ENCODE results near the gene RAB22A. TPM values are rescaled to one million over a fixed set of nuclear protein-coding genes. Genes with fewer than 3 reads are reported as not detected.

RAB22A gene
- total RNA-seq, 6 donors from 2014 or later = 9.9 to 27.8 (median 21.1) TPM

- no peak for DNase-seq
- H3K36me3 ChIP-seq = peaks cover 0 to 50% (median 23%) of the 10 kb centered on the region in 4 donors
Measured at GRCh38 chr20:58312836-58313235, 3.3 kb downstream of the RAB22A start.

GRCh38 chr20:58313396-58313795, 3.9 kb downstream of the RAB22A start:
- H3K9me3 ChIP-seq = no peaks in the 10 kb centered on the region
- H3K4me3 ChIP-seq = no peak overlapping the region
- TF ChIP-seq POLR2A (IDR thresholded peaks at IDR 0.05) = no peak
- no peak for TF ChIP-seq CTCF (IDR thresholded peaks at IDR 0.05)
- TF ChIP-seq POLR2AphosphoS5 (IDR thresholded peaks at IDR 0.05) = no peak
- no peak for TF ChIP-seq EP300 (IDR thresholded peaks at IDR 0.05)
- no peaks in the 10 kb centered on the region for H3K27me3 ChIP-seq
- no peak for ATAC-seq (ENCODE audit: low FRiP score in 2 of 2)
- peaks cover 17 to 32% (median 24%) of the 10 kb centered on the region in 4 donors for H3K4me1 ChIP-seq
- WGBS, 2 donors = 91 to 93% methylated on average over 4 of the region's 4 CpGs
- no peak for DNase-seq
- H3K36me3 ChIP-seq = peaks cover 0 to 50% (median 24%) of the 10 kb centered on the region in 4 donors
- no peak overlapping the region for H3K27ac ChIP-seq

More at GRCh38 chr20:58312836-58313235, 3.3 kb downstream of the RAB22A start:
- no peaks in the 10 kb centered on the region for H3K9me3 ChIP-seq
- peaks cover 19 to 38% (median 29%) of the 10 kb centered on the region in 4 donors for H3K4me1 ChIP-seq
- TF ChIP-seq POLR2A (IDR thresholded peaks at IDR 0.05) (no peak), POLR2AphosphoS5 (IDR thresholded peaks at IDR 0.05) (no peak), CTCF (IDR thresholded peaks at IDR 0.05) (no peak), EP300 (IDR thresholded peaks at IDR 0.05) (no peak)
- WGBS, 2 donors = 46 to 96% methylated on average over 2 of the region's 2 CpGs
- no peak overlapping the region for H3K27ac ChIP-seq
- no peak for ATAC-seq (ENCODE audit: low FRiP score in 2 of 2)
- no peak overlapping the region for H3K4me3 ChIP-seq
- no peaks in the 10 kb centered on the region for H3K27me3 ChIP-seq

- TF ChIP-seq POLR2AphosphoS5 (IDR thresholded peaks at IDR 0.05) (no peak), EP300 (IDR thresholded peaks at IDR 0.05) (no peak), CTCF (IDR thresholded peaks at IDR 0.05) (no peak), POLR2A (IDR thresholded peaks at IDR 0.05) (no peak)
- DNase-seq = no peak
- 84 to 86% methylated on average over 4 of the region's 4 CpGs for WGBS, 2 donors
- no peak overlapping the region for H3K4me3 ChIP-seq
- H3K9me3 ChIP-seq = no peaks in the 10 kb centered on the region
- H3K27ac ChIP-seq = no peak overlapping the region
- H3K27me3 ChIP-seq = no peaks in the 10 kb centered on the region
- H3K4me1 ChIP-seq = peaks cover 0 to 4% (median under 1%) of the 10 kb centered on the region in 4 donors
- ATAC-seq (ENCODE audit: low FRiP score in 2 of 2) = no peak
- peaks cover 0 to 9% (median 4%) of the 10 kb centered on the region in 4 donors for H3K36me3 ChIP-seq
Measured at GRCh38 chr20:58321205-58321604, 11.7 kb downstream of the RAB22A start.

GRCh38 chr20:58322083-58322482, 12.6 kb downstream of the RAB22A start:
- Histone ChIP-seq H3K4me3 (no peak overlapping the region), H3K4me1 (peaks cover 0 to 6% (median 0%) of the 10 kb centered on the region in 4 donors), H3K36me3 (peaks cover 0 to 4% (median 1%) of the 10 kb centered on the region in 4 donors), H3K27ac (no peak overlapping the region), H3K27me3 (no peaks in the 10 kb centered on the region), H3K9me3 (no peaks in the 10 kb centered on the region)
- DNase-seq = no peak
- no peak for ATAC-seq (ENCODE audit: low FRiP score in 2 of 2)
- 79 to 83% methylated on average over 5 of the region's 5 CpGs for WGBS, 2 donors
- TF ChIP-seq POLR2AphosphoS5 (IDR thresholded peaks at IDR 0.05) (no peak), POLR2A (IDR thresholded peaks at IDR 0.05) (no peak), EP300 (IDR thresholded peaks at IDR 0.05) (no peak), CTCF (IDR thresholded peaks at IDR 0.05) (no peak)

- 83% methylated on average over 2 of the region's 2 CpGs for WGBS, 2 donors
- H3K4me1 ChIP-seq = peaks cover 0 to 23% (median under 1%) of the 10 kb centered on the region in 4 donors
- no peak overlapping the region for H3K27ac ChIP-seq
- DNase-seq = no peak
- no peaks in the 10 kb centered on the region for H3K9me3 ChIP-seq
- H3K36me3 ChIP-seq = no peaks in the 10 kb centered on the region
- H3K4me3 ChIP-seq = no peak overlapping the region
- TF ChIP-seq EP300 (IDR thresholded peaks at IDR 0.05) = no peak
- H3K27me3 ChIP-seq = no peaks in the 10 kb centered on the region
- no peak for ATAC-seq (ENCODE audit: low FRiP score in 2 of 2)
Measured at GRCh38 chr20:58325912-58326311, 16.4 kb downstream of the RAB22A start.
